ENCODE results near the gene PPP1R16B. TPM values are rescaled to one million over a fixed set of nuclear protein-coding genes. Genes with fewer than 3 reads are reported as not detected.

The PPP1R16B gene
- total RNA-seq, 1 donor, result not detected

- Histone ChIP-seq H3K9me3 (ENCODE audit: low read depth, low read length) (no peaks in the 10 kb centered on the region), H3K4me3 (ENCODE audit: insufficient read depth, low read length) (no peak overlapping the region), H3K27ac (ENCODE audit: low read depth, low read length) (no peak overlapping the region), H3K36me3 (ENCODE audit: insufficient read depth, low read length) (no peaks in the 10 kb centered on the region), H2AFZ (ENCODE audit: low read length) (no peak overlapping the region), H3K4me1 (ENCODE audit: insufficient read depth, low read length) (no peaks in the 10 kb centered on the region), H4K20me1 (ENCODE audit: insufficient read depth, low read length) (no peaks in the 10 kb centered on the region), H3K27me3 (ENCODE audit: insufficient read depth, low read length) (peaks cover 9% of the 10 kb centered on the region), H3K4me2 (ENCODE audit: insufficient read depth, low read length) (no peak overlapping the region), H3K79me2 (ENCODE audit: insufficient read depth, low read length) (no peaks in the 10 kb centered on the region)
- no peak for DNase-seq (ENCODE audit: insufficient read length, low spot score, missing footprints)
- TF ChIP-seq, protein P1, sequence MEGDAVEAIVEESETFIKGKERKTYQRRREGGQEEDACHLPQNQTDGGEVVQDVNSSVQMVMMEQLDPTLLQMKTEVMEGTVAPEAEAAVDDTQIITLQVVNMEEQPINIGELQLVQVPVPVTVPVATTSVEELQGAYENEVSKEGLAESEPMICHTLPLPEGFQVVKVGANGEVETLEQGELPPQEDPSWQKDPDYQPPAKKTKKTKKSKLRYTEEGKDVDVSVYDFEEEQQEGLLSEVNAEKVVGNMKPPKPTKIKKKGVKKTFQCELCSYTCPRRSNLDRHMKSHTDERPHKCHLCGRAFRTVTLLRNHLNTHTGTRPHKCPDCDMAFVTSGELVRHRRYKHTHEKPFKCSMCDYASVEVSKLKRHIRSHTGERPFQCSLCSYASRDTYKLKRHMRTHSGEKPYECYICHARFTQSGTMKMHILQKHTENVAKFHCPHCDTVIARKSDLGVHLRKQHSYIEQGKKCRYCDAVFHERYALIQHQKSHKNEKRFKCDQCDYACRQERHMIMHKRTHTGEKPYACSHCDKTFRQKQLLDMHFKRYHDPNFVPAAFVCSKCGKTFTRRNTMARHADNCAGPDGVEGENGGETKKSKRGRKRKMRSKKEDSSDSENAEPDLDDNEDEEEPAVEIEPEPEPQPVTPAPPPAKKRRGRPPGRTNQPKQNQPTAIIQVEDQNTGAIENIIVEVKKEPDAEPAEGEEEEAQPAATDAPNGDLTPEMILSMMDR (IDR thresholded peaks at IDR 0.05; ENCODE audit: extremely low read depth, low read depth, low read length), result no peak
These were observed 30.3 kb downstream of the PPP1R16B start for GRCh38 chr20:38835792-38836191.

DNA sequence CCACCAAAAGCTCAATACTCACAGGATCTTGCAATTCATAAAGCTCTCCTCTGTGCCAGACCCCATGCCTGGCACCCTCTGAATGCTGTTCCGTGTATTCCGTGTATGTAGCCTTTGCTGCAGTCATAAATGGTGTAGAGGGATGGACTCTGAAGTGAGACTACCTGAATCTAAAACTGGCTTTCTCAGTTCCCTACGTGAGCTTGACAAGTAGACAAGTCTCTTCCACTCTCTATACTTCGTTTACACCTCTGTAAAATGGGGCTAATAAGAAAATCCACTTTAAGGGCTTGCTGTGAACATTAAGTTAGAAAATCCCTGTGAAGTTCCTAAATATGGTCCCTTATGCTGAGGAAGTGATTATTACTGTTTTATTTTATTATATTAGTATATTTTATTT is 31.5 kb downstream of the PPP1R16B start:
- Histone ChIP-seq H2AFZ (ENCODE audit: low read length) (no peak overlapping the region), H4K20me1 (ENCODE audit: insufficient read depth, low read length) (no peaks in the 10 kb centered on the region), H3K9me3 (ENCODE audit: low read depth, low read length) (no peaks in the 10 kb centered on the region), H3K36me3 (ENCODE audit: insufficient read depth, low read length) (no peaks in the 10 kb centered on the region), H3K79me2 (ENCODE audit: insufficient read depth, low read length) (no peaks in the 10 kb centered on the region), H3K4me1 (ENCODE audit: insufficient read depth, low read length) (no peaks in the 10 kb centered on the region), H3K27me3 (ENCODE audit: insufficient read depth, low read length) (peaks cover 9% of the 10 kb centered on the region), H3K27ac (ENCODE audit: low read depth, low read length) (no peak overlapping the region), H3K4me2 (ENCODE audit: insufficient read depth, low read length) (no peak overlapping the region), H3K4me3 (ENCODE audit: insufficient read depth, low read length) (no peak overlapping the region)
- no peak for DNase-seq (ENCODE audit: insufficient read length, low spot score, missing footprints)
- TF ChIP-seq, protein P1 (IDR thresholded peaks at IDR 0.05; ENCODE audit: extremely low read depth, low read depth, low read length), result no peak

DNA sequence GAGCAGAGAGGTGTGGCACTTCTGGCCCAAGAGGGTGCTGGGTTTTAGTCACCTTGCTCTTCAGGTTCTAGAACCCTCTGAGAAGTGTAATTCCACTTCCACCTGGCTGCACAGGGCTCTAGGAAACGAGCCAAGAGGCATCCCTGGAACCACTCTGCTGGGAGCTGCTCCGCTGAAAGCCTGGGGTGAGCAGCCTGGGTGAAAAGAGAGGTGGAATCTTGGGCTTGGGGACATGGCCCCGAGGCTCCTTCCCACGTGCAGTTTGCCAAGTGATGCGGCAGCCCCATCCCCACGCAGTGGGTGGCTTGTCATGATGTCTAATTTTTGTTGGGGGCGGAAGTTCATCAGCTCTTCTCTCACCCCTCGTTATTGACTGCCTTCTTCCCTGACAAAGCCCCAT is 32.8 kb downstream of the PPP1R16B start:
- no peaks in the 10 kb centered on the region for H3K36me3 ChIP-seq (ENCODE audit: insufficient read depth, low read length)
- H3K4me2 ChIP-seq (ENCODE audit: insufficient read depth, low read length), result no peak overlapping the region
- no peak for DNase-seq (ENCODE audit: insufficient read length, low spot score, missing footprints)
- H3K4me1 ChIP-seq (ENCODE audit: insufficient read depth, low read length), result no peaks in the 10 kb centered on the region
- H3K27me3 ChIP-seq (ENCODE audit: insufficient read depth, low read length), result peaks cover 8% of the 10 kb centered on the region
- no peak overlapping the region for H2AFZ ChIP-seq (ENCODE audit: low read length)
- no peaks in the 10 kb centered on the region for H3K9me3 ChIP-seq (ENCODE audit: low read depth, low read length)
- TF ChIP-seq, protein P1 (IDR thresholded peaks at IDR 0.05; ENCODE audit: extremely low read depth, low read depth, low read length), result no peak
- no peaks in the 10 kb centered on the region for H4K20me1 ChIP-seq (ENCODE audit: insufficient read depth, low read length)
- H3K79me2 ChIP-seq (ENCODE audit: insufficient read depth, low read length), result no peaks in the 10 kb centered on the region
- H3K27ac ChIP-seq (ENCODE audit: low read depth, low read length), result no peak overlapping the region
- no peak overlapping the region for H3K4me3 ChIP-seq (ENCODE audit: insufficient read depth, low read length)

GRCh38 chr20:38839563-38839962 is 34.1 kb downstream of the PPP1R16B start:
- Histone ChIP-seq H4K20me1 (ENCODE audit: insufficient read depth, low read length) (no peaks in the 10 kb centered on the region), H3K4me1 (ENCODE audit: insufficient read depth, low read length) (no peaks in the 10 kb centered on the region), H3K4me2 (ENCODE audit: insufficient read depth, low read length) (no peak overlapping the region), H3K36me3 (ENCODE audit: insufficient read depth, low read length) (no peaks in the 10 kb centered on the region), H2AFZ (ENCODE audit: low read length) (no peak overlapping the region), H3K4me3 (ENCODE audit: insufficient read depth, low read length) (no peak overlapping the region), H3K9me3 (ENCODE audit: low read depth, low read length) (no peaks in the 10 kb centered on the region), H3K27me3 (ENCODE audit: insufficient read depth, low read length) (peaks cover 8% of the 10 kb centered on the region), H3K27ac (ENCODE audit: low read depth, low read length) (no peak overlapping the region), H3K79me2 (ENCODE audit: insufficient read depth, low read length) (no peaks in the 10 kb centered on the region)
- TF ChIP-seq, protein P1 (IDR thresholded peaks at IDR 0.05; ENCODE audit: extremely low read depth, low read depth, low read length), result no peak
- no peak for DNase-seq (ENCODE audit: insufficient read length, low spot score, missing footprints)

All from osteoblast (primary cell).